Skin epidermis (tissue), 12 donors: ENCODE results near the gene TMEM204.

ENCODE experiments used
- H3K27ac ChIP-seq, 21 experiments: fragments of 200-600 bp; sonication (generic) in 11 of 21; one replicate each; pipeline ENCODE4 v1.5.0; 2020; ENCODE audit warnings: mild to moderate bottlenecking in 3 of 21, inconsistent platforms in 2 of 21, moderate library complexity in 2 of 21
- H3K4me3 ChIP-seq, 7 experiments: fragments of 200-600 bp; sonication (generic) in 2 of 7; one replicate each; pipeline ENCODE4 v1.5.0; 2020; ENCODE audit warnings: inconsistent platforms in 2 of 7, mild to moderate bottlenecking in 2 of 7, moderate library complexity in 1 of 7

Gene TMEM204

GRCh38 chr16:1548727-1549126 is 15.3 kb downstream of the TMEM204 start:
- Histone ChIP-seq H3K27ac (peak overlapping the region in 8 of 21 experiments; percentile 9 to 58 (median 20)), H3K4me3 (no peak overlapping the region)

- H3K4me3 ChIP-seq, result no peak overlapping the region
- peak overlapping the region in 2 of 21 experiments; percentile 6 to 9 for H3K27ac ChIP-seq
Measured at GRCh38 chr16:1550069-1550468, 16.6 kb downstream of the TMEM204 start.

DNA sequence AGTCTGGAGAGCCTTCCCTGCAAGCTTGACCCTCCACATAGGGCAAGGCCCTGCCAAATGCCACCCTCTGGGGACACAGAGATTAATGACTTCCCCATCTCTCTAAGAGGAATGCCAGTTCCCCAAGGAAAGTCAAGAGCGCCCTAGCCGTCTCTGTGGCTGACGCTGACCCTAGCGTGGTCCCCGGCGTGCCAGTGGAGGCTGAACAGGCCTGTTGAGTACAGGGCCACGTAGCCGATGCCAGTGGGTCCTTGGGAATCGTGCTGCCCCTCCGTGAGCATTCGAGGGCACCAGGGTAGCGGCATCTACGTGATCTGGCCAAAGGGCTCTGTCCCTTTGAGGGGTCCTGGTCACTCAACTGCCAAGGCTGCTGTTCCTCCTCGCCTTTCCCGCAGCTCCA is 17.2 kb downstream of the TMEM204 start:
- peak overlapping the region in 1 of 21 experiments; percentile 6 for H3K27ac ChIP-seq
- H3K4me3 ChIP-seq, result no peak overlapping the region

- Histone ChIP-seq H3K4me3 (no peak overlapping the region), H3K27ac (peak overlapping the region in 2 of 21 experiments; percentile 6 to 35)
Measured at GRCh38 chr16:1551166-1551565, 17.7 kb downstream of the TMEM204 start.

GRCh38 chr16:1552129-1552528 is 18.7 kb downstream of the TMEM204 start:
- Histone ChIP-seq H3K4me3 (no peak overlapping the region), H3K27ac (no peak overlapping the region)

DNA sequence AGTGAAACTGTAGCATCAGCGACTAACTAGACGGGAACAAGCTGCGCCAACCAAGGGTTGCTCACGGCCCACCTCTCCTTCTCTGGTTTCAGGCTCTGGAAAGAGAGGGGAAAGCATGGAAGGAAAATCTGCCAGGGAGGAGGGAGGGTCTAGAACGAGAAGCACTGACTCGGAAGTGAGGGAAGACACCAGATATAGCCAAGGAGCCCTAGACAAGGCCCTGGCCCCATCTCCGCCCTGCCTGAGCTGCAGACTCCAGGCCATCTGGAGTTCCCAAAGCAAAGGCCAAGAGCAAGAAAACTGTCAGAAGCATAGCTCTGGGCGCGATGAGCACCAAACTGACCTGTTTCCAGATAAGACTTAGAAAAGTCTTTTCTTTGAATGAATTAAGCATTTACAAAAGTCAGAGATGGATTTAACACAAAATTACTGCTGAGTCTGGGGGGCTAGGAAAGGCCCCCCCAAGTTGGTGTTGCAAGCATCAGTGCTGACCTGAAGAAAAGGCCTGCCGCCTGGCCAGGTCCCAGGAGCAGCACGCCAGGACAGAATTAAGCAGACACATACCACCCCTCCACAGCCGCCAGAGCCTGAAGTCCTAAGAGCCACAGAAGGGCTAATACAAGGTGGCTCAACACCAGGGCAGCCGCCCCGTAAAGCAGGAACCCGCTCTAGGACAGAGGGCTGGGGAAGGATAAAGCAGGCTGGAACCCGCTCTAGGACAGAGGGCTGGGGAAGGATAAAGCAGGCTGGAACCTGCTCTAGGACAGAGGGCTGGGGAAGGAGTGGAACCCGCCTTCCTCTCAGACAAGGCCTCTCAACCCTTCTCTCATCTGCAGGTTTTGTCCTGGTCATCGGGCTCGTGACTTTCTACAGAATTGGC is 20.7 kb downstream of the TMEM204 start:
- H3K27ac ChIP-seq, result peak overlapping the region in 1 of 21 experiments; percentile 52

GRCh38 chr16:1554826-1555445 is 21.5 kb downstream of the TMEM204 start:
- Histone ChIP-seq H3K4me3 (no peak overlapping the region), H3K27ac (no peak overlapping the region)

More for the DNA sequence above, 20.7 kb downstream of the TMEM204 start:
- H3K4me3 ChIP-seq, result no peak overlapping the region

- Histone ChIP-seq H3K27ac (peak overlapping the region in 3 of 21 experiments; percentile 3 to 32 (median 16)), H3K4me3 (no peak overlapping the region)
Measured at GRCh38 chr16:1556254-1556653, 22.8 kb downstream of the TMEM204 start.

- Histone ChIP-seq H3K4me3 (no peak overlapping the region), H3K27ac (peak overlapping the region in 3 of 21 experiments; percentile 3 to 32 (median 23))
Measured at GRCh38 chr16:1557074-1557473, 23.6 kb downstream of the TMEM204 start.

DNA sequence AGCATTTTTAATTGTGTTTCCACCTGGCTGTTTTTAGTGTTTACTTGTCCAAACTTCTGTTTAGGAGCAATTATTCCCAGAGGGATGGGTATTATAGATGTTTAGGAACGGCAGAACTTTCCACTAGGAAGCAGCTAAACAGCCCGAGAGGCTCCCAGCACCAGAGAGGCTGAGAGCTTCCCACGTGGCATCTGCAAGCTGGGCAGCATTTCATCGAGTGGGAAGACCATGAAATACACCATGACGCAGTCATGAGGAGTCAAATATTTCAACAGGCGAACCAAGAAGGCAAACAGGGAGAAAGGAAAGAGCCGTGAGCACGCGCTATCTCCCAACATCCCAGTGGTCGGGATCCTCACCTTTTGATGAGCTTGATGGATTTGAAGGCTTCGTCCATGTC is 24.1 kb downstream of the TMEM204 start:
- no peak overlapping the region for H3K27ac ChIP-seq
- H3K4me3 ChIP-seq, result no peak overlapping the region

- peak overlapping the region in 3 of 21 experiments; percentile 0 to 27 (median 5) for H3K27ac ChIP-seq
- no peak overlapping the region for H3K4me3 ChIP-seq
Measured at GRCh38 chr16:1559446-1559975, 26.0 kb downstream of the TMEM204 start.

- Histone ChIP-seq H3K4me3 (no peak overlapping the region), H3K27ac (peak overlapping the region in 1 of 21 experiments; percentile 16)
Measured at GRCh38 chr16:1560153-1560552, 26.7 kb downstream of the TMEM204 start.

- Histone ChIP-seq H3K27ac (no peak overlapping the region), H3K4me3 (no peak overlapping the region)
Measured at GRCh38 chr16:1560866-1561265, 27.4 kb downstream of the TMEM204 start.

DNA sequence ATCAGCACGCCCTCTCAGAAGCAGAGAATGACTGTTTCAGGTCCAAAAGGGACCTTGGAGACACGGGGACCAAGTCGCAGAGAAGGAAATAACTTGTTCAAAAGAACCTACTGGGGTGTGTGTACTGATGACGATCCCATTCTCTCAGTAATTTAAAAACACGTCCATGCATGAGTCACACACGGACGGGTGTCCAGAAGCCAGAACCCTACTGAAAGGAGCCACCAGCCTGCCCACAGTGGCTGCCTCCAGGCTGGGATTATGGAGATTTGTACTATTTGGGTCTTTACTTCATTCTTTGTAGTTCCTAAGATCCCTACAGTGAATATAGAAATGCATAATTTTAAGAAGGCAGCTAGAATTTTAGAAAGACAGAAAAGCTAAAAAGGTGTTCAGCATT is 27.8 kb downstream of the TMEM204 start:
- H3K4me3 ChIP-seq, result no peak overlapping the region
- no peak overlapping the region for H3K27ac ChIP-seq

GRCh38 chr16:1561836-1562235 is 28.4 kb downstream of the TMEM204 start:
- no peak overlapping the region for H3K27ac ChIP-seq

DNA sequence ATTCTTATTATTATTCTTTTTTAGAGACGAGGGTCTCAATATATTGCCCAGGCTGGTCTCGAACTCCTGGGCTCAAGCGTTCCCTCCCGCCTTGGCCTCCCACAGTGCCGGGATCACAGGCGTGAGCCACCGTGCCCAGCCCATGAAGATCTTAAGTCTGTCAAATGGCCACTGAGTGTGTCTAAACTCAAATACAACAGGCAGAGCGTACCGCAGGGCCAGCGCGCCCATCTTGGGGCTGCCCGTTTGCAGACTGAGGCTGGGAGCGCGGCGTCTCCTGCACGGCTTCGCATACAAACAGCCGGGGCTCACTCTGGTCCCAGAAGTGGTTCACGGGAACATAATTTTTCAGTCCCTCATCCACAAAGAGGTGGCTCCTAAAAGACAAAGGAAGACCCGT is 30.3 kb downstream of the TMEM204 start:
- no peak overlapping the region for H3K27ac ChIP-seq

More at GRCh38 chr16:1561836-1562235, 28.4 kb downstream of the TMEM204 start:
- H3K4me3 ChIP-seq, result no peak overlapping the region

DNA sequence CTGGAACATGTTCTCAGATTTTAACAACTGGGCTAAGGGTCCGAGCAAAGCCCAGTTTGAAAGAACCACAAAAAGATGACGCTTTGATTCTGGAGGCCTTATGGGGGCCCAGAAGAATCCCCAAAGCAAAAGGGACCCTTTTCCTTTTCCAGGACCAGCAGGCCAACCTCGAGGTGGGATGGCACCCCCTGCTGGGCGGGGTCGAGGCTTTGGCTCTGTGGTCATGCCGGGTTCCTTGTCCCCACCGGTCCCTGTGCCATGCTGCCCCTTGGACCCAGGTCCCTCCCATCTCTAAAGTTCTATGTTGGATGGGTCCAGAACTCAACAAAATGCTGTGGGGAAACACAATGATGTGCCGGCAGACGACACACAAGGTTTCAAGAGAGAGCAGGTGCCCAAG is 30.9 kb downstream of the TMEM204 start:
- Histone ChIP-seq H3K4me3 (no peak overlapping the region), H3K27ac (no peak overlapping the region)

More for the DNA sequence above, 30.3 kb downstream of the TMEM204 start:
- no peak overlapping the region for H3K4me3 ChIP-seq

DNA sequence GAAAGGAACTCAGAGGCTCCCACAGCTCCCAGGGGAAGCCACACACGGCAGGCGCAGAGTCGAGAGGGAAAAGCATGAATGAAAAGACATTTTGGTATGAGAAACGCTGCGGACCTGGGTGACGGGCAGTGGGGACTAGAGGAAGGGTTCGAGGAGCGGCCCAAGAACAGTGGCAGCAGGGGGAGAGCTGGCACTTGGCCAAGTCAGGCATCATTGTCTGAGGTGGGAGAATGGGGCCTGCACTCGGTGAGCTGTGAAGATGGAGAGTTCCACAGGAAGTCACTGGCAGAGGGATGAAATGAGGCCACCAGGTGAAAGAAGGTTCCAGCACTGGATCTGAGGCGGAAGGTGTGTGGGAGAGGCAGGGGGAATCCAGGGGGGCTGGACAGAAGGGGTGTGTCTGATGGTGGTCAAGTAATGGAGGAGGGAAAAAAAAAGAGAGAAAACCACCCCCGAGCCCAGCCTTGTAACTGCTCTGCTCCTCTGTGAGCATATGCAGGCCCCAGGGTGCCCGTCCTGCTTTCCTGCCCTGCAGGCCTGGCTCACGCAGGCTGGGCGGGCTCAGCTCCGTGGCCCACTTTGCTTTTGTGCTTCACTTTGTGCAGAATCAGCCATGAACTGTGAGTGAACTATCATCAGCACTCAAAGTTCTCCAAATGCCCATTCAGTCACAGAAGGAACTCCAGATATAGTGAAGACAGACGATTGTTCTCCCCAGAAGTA is 31.8 kb downstream of the TMEM204 start:
- H3K4me3 ChIP-seq, result no peak overlapping the region
- no peak overlapping the region for H3K27ac ChIP-seq

- no peak overlapping the region for H3K4me3 ChIP-seq
Measured at GRCh38 chr16:1567988-1568387, 34.5 kb downstream of the TMEM204 start.

More at GRCh38 chr16:1567988-1568387, 34.5 kb downstream of the TMEM204 start:
- H3K27ac ChIP-seq, result no peak overlapping the region
